ENCODE results near the gene MAP3K7CL.

The MAP3K7CL gene

GRCh38 chr21:29177800-29178199 is 47.4 kb downstream of the MAP3K7CL start:
- Histone ChIP-seq H3K9me3 (ENCODE audit: control insufficient read depth in 5 of 5, low read length in 5 of 5) (no peaks in the 10 kb centered on the region), H3K9ac (ENCODE audit: low read length in 5 of 5) (no peak overlapping the region), H3K27me3 (ENCODE audit: control insufficient read depth in 5 of 5, insufficient read depth in 4 of 5, low read length in 5 of 5) (no peaks in the 10 kb centered on the region), H3K36me3 (ENCODE audit: control insufficient read depth in 5 of 5, insufficient read depth in 5 of 5, low read length in 5 of 5) (no peaks in the 10 kb centered on the region), H3K4me3 (ENCODE audit: low read depth in 1 of 5, low read length in 5 of 5) (no peak overlapping the region), H3K27ac (ENCODE audit: low read depth, low read length) (no peak overlapping the region), H3K4me1 (ENCODE audit: control insufficient read depth in 5 of 5, insufficient read depth in 5 of 5, low read length in 5 of 5) (peaks cover 6 to 33% (median 22%) of the 10 kb centered on the region in 5 donors)

GRCh38 chr21:29178926-29179325 is 48.5 kb downstream of the MAP3K7CL start:
- H3K36me3 ChIP-seq (ENCODE audit: control insufficient read depth in 5 of 5, insufficient read depth in 5 of 5, low read length in 5 of 5) = no peaks in the 10 kb centered on the region
- no peaks in the 10 kb centered on the region for H3K9me3 ChIP-seq (ENCODE audit: control insufficient read depth in 5 of 5, low read length in 5 of 5)
- no peaks in the 10 kb centered on the region for H3K27me3 ChIP-seq (ENCODE audit: control insufficient read depth in 5 of 5, insufficient read depth in 4 of 5, low read length in 5 of 5)
- H3K4me3 ChIP-seq (ENCODE audit: low read depth in 1 of 5, low read length in 5 of 5) = no peak overlapping the region
- no peak overlapping the region for H3K9ac ChIP-seq (ENCODE audit: low read length in 5 of 5)
- no peak overlapping the region for H3K27ac ChIP-seq (ENCODE audit: low read depth, low read length)
- H3K4me1 ChIP-seq (ENCODE audit: control insufficient read depth in 5 of 5, insufficient read depth in 5 of 5, low read length in 5 of 5) = peaks cover 6 to 37% (median 27%) of the 10 kb centered on the region in 5 donors

- Histone ChIP-seq H3K9ac (ENCODE audit: low read length in 5 of 5) (no peak overlapping the region), H3K9me3 (ENCODE audit: control insufficient read depth in 5 of 5, low read length in 5 of 5) (no peaks in the 10 kb centered on the region), H3K36me3 (ENCODE audit: control insufficient read depth in 5 of 5, insufficient read depth in 5 of 5, low read length in 5 of 5) (no peaks in the 10 kb centered on the region), H3K4me3 (ENCODE audit: low read depth in 1 of 5, low read length in 5 of 5) (no peak overlapping the region), H3K27ac (ENCODE audit: low read depth, low read length) (no peak overlapping the region), H3K4me1 (ENCODE audit: control insufficient read depth in 5 of 5, insufficient read depth in 5 of 5, low read length in 5 of 5) (peaks cover 6 to 39% (median 28%) of the 10 kb centered on the region in 5 donors), H3K27me3 (ENCODE audit: control insufficient read depth in 5 of 5, insufficient read depth in 4 of 5, low read length in 5 of 5) (no peaks in the 10 kb centered on the region)
These were observed 49.1 kb downstream of the MAP3K7CL start for GRCh38 chr21:29179503-29179902.

- peaks cover 6 to 34% (median 21%) of the 10 kb centered on the region in 5 donors for H3K4me1 ChIP-seq (ENCODE audit: control insufficient read depth in 5 of 5, insufficient read depth in 5 of 5, low read length in 5 of 5)
- no peaks in the 10 kb centered on the region for H3K9me3 ChIP-seq (ENCODE audit: control insufficient read depth in 5 of 5, low read length in 5 of 5)
- H3K9ac ChIP-seq (ENCODE audit: low read length in 5 of 5) = peak overlapping the region in 4 of 5 donors; percentile 52 to 75 (median 74)
- H3K4me3 ChIP-seq (ENCODE audit: low read depth in 1 of 5, low read length in 5 of 5) = peak overlapping the region; percentile 47 to 71 (median 57)
- no peaks in the 10 kb centered on the region for H3K27me3 ChIP-seq (ENCODE audit: control insufficient read depth in 5 of 5, insufficient read depth in 4 of 5, low read length in 5 of 5)
- H3K36me3 ChIP-seq (ENCODE audit: control insufficient read depth in 5 of 5, insufficient read depth in 5 of 5, low read length in 5 of 5) = no peaks in the 10 kb centered on the region
- peak overlapping the region; percentile 89 for H3K27ac ChIP-seq (ENCODE audit: low read depth, low read length)
These were observed 51.5 kb downstream of the MAP3K7CL start for GRCh38 chr21:29181799-29182470.

- H3K27me3 ChIP-seq (ENCODE audit: control insufficient read depth in 5 of 5, insufficient read depth in 4 of 5, low read length in 5 of 5) = no peaks in the 10 kb centered on the region
- H3K36me3 ChIP-seq (ENCODE audit: control insufficient read depth in 5 of 5, insufficient read depth in 5 of 5, low read length in 5 of 5) = no peaks in the 10 kb centered on the region
- H3K27ac ChIP-seq (ENCODE audit: low read depth, low read length) = peak overlapping the region; percentile 89
- no peak overlapping the region for H3K9ac ChIP-seq (ENCODE audit: low read length in 5 of 5)
- peaks cover 6 to 34% (median 21%) of the 10 kb centered on the region in 5 donors for H3K4me1 ChIP-seq (ENCODE audit: control insufficient read depth in 5 of 5, insufficient read depth in 5 of 5, low read length in 5 of 5)
- no peaks in the 10 kb centered on the region for H3K9me3 ChIP-seq (ENCODE audit: control insufficient read depth in 5 of 5, low read length in 5 of 5)
- H3K4me3 ChIP-seq (ENCODE audit: low read depth in 1 of 5, low read length in 5 of 5) = peak overlapping the region in 1 of 5 donors; percentile 71
These were observed 52.2 kb downstream of the MAP3K7CL start for GRCh38 chr21:29182691-29183092.

GRCh38 chr21:29184037-29184436 is 53.6 kb downstream of the MAP3K7CL start:
- no peak overlapping the region for H3K4me3 ChIP-seq (ENCODE audit: low read depth in 1 of 5, low read length in 5 of 5)
- no peak overlapping the region for H3K9ac ChIP-seq (ENCODE audit: low read length in 5 of 5)
- H3K27me3 ChIP-seq (ENCODE audit: control insufficient read depth in 5 of 5, insufficient read depth in 4 of 5, low read length in 5 of 5) = no peaks in the 10 kb centered on the region
- H3K9me3 ChIP-seq (ENCODE audit: control insufficient read depth in 5 of 5, low read length in 5 of 5) = no peaks in the 10 kb centered on the region
- no peaks in the 10 kb centered on the region for H3K36me3 ChIP-seq (ENCODE audit: control insufficient read depth in 5 of 5, insufficient read depth in 5 of 5, low read length in 5 of 5)
- peaks cover 6 to 38% (median 21%) of the 10 kb centered on the region in 5 donors for H3K4me1 ChIP-seq (ENCODE audit: control insufficient read depth in 5 of 5, insufficient read depth in 5 of 5, low read length in 5 of 5)
- H3K27ac ChIP-seq (ENCODE audit: low read depth, low read length) = no peak overlapping the region

GRCh38 chr21:29185172-29185571 is 54.7 kb downstream of the MAP3K7CL start:
- H3K9ac ChIP-seq (ENCODE audit: low read length in 5 of 5) = no peak overlapping the region
- H3K27ac ChIP-seq (ENCODE audit: low read depth, low read length) = no peak overlapping the region
- no peak overlapping the region for H3K4me3 ChIP-seq (ENCODE audit: low read depth in 1 of 5, low read length in 5 of 5)
- peaks cover 6 to 38% (median 21%) of the 10 kb centered on the region in 5 donors for H3K4me1 ChIP-seq (ENCODE audit: control insufficient read depth in 5 of 5, insufficient read depth in 5 of 5, low read length in 5 of 5)
- no peaks in the 10 kb centered on the region for H3K9me3 ChIP-seq (ENCODE audit: control insufficient read depth in 5 of 5, low read length in 5 of 5)
- H3K27me3 ChIP-seq (ENCODE audit: control insufficient read depth in 5 of 5, insufficient read depth in 4 of 5, low read length in 5 of 5) = no peaks in the 10 kb centered on the region
- no peaks in the 10 kb centered on the region for H3K36me3 ChIP-seq (ENCODE audit: control insufficient read depth in 5 of 5, insufficient read depth in 5 of 5, low read length in 5 of 5)

GRCh38 chr21:29185633-29186032 is 55.2 kb downstream of the MAP3K7CL start:
- no peak overlapping the region for H3K9ac ChIP-seq (ENCODE audit: low read length in 5 of 5)
- H3K27ac ChIP-seq (ENCODE audit: low read depth, low read length) = no peak overlapping the region
- no peaks in the 10 kb centered on the region for H3K9me3 ChIP-seq (ENCODE audit: control insufficient read depth in 5 of 5, low read length in 5 of 5)
- H3K36me3 ChIP-seq (ENCODE audit: control insufficient read depth in 5 of 5, insufficient read depth in 5 of 5, low read length in 5 of 5) = no peaks in the 10 kb centered on the region
- H3K4me1 ChIP-seq (ENCODE audit: control insufficient read depth in 5 of 5, insufficient read depth in 5 of 5, low read length in 5 of 5) = peaks cover 6 to 38% (median 21%) of the 10 kb centered on the region in 5 donors
- H3K27me3 ChIP-seq (ENCODE audit: control insufficient read depth in 5 of 5, insufficient read depth in 4 of 5, low read length in 5 of 5) = no peaks in the 10 kb centered on the region
- H3K4me3 ChIP-seq (ENCODE audit: low read depth in 1 of 5, low read length in 5 of 5) = no peak overlapping the region

- no peak overlapping the region for H3K27ac ChIP-seq (ENCODE audit: low read depth, low read length)
- H3K36me3 ChIP-seq (ENCODE audit: control insufficient read depth in 5 of 5, insufficient read depth in 5 of 5, low read length in 5 of 5) = no peaks in the 10 kb centered on the region
- no peaks in the 10 kb centered on the region for H3K9me3 ChIP-seq (ENCODE audit: control insufficient read depth in 5 of 5, low read length in 5 of 5)
- H3K27me3 ChIP-seq (ENCODE audit: control insufficient read depth in 5 of 5, insufficient read depth in 4 of 5, low read length in 5 of 5) = no peaks in the 10 kb centered on the region
- peaks cover 6 to 43% (median 25%) of the 10 kb centered on the region in 5 donors for H3K4me1 ChIP-seq (ENCODE audit: control insufficient read depth in 5 of 5, insufficient read depth in 5 of 5, low read length in 5 of 5)
- H3K4me3 ChIP-seq (ENCODE audit: low read depth in 1 of 5, low read length in 5 of 5) = no peak overlapping the region
- no peak overlapping the region for H3K9ac ChIP-seq (ENCODE audit: low read length in 5 of 5)
These were observed 55.8 kb downstream of the MAP3K7CL start for GRCh38 chr21:29186246-29186645.

- H3K4me1 ChIP-seq (ENCODE audit: control insufficient read depth in 5 of 5, insufficient read depth in 5 of 5, low read length in 5 of 5) = peaks cover 0 to 31% (median 13%) of the 10 kb centered on the region in 5 donors
- H3K27me3 ChIP-seq (ENCODE audit: control insufficient read depth in 5 of 5, insufficient read depth in 4 of 5, low read length in 5 of 5) = peaks cover 0 to 2% (median 0%) of the 10 kb centered on the region in 5 donors
- no peak overlapping the region for H3K9ac ChIP-seq (ENCODE audit: low read length in 5 of 5)
- H3K4me3 ChIP-seq (ENCODE audit: low read depth in 1 of 5, low read length in 5 of 5) = no peak overlapping the region
- H3K36me3 ChIP-seq (ENCODE audit: control insufficient read depth in 5 of 5, insufficient read depth in 5 of 5, low read length in 5 of 5) = no peaks in the 10 kb centered on the region
- no peaks in the 10 kb centered on the region for H3K9me3 ChIP-seq (ENCODE audit: control insufficient read depth in 5 of 5, low read length in 5 of 5)
- H3K27ac ChIP-seq (ENCODE audit: low read depth, low read length) = no peak overlapping the region
These were observed 57.5 kb downstream of the MAP3K7CL start for GRCh38 chr21:29187944-29188343.
